A549 (cell line): ENCODE measurements around the gene HSPA2. TPM values are rescaled to one million over a fixed set of nuclear protein-coding genes. Genes with fewer than 3 reads are reported as not detected.

Experiments used
- ATAC-seq, 2 experiments: fragments of 200-7000 bp in 1 of 2; fragments of >200 bp in 1 of 2; cut with Nextera tagmentation in 1 of 2; cut with Tn5 transposase in 1 of 2; 3 replicates each; pipeline versions ENCODE4 v1.8.0 to v1.9.1; 2018 to 2020; ENCODE audit warnings: mild to moderate bottlenecking in 1 of 2, moderate library complexity in 1 of 2
- CTCF ChIA-PET: fragments of 300-600 bp; sonication (Branson Sonifier 250); formaldehyde crosslinking; extraction: SDS; loops from one replicate; lab custom pipeline; 2021; ENCODE audit warnings: antibody characterized with exemption, inconsistent platforms; lab: Yijun Ruan, JAX
- POLR2A ChIA-PET: fragments of 350-600 bp; formaldehyde crosslinking; extraction: SDS; loops from one replicate; lab custom pipeline; 2021; ENCODE audit warnings: antibody characterized with exemption, inconsistent platforms; lab: Yijun Ruan, JAX
- DNase-seq, 2 experiments: peaks; one replicate each; pipeline versions ENCODE4 v3.0.0 to v3.0.0-alpha.2; 2011 to 2016; ENCODE audit warnings: low read depth in 1 of 2, low spot score in 1 of 2
- FAIRE-seq: peaks from 2 replicates; lab custom pipeline; 2011; peaks lifted over from hg19 to GRCh38; lab: Jason Lieb, UNC
- H3K27ac ChIP-seq, 2 experiments: fragments of >200 bp; sonication (Bioruptor Twin); formaldehyde crosslinking; 3 replicates each; pipeline ENCODE4 v1.5.1; 2016 to 2017
- H3K4me1 ChIP-seq: fragments of >200 bp; sonication (Bioruptor Twin); formaldehyde crosslinking; 3 replicates; pipeline ENCODE4 v1.6.1; 2016
- H3K4me2 ChIP-seq: fragments of >200 bp; sonication (Bioruptor Twin); formaldehyde crosslinking; 3 replicates; pipeline ENCODE4 v1.6.1; 2016
- H3K4me3 ChIP-seq: fragments of >200 bp; sonication (Bioruptor Twin); formaldehyde crosslinking; 3 replicates; pipeline ENCODE4 v1.5.1; 2016
- H3K9me3 ChIP-seq: fragments of >200 bp; sonication (Bioruptor Twin); formaldehyde crosslinking; 3 replicates; pipeline ENCODE4 v1.6.1; 2016
- BCL3 ChIP-seq: fragments of >200 bp; sonication (Bioruptor Twin); formaldehyde crosslinking; IDR thresholded peaks from 3 replicates; pipeline ENCODE4 v1.6.1; 2016
- CBX2 ChIP-seq: fragments of 200-600 bp; sonication (generic); IDR thresholded peaks from 2 replicates; pipeline ENCODE4 v1.6.1; 2016; ENCODE audit warnings: low read depth, mild to moderate bottlenecking, borderline replicate concordance
- CBX8 ChIP-seq: fragments of 200-600 bp; sonication (generic); IDR thresholded peaks from 2 replicates; pipeline ENCODE4 v1.6.1; 2016
- CEBPB ChIP-seq, 2 experiments: fragments of >200 bp in 1 of 2; sonication (Bioruptor Twin) in 1 of 2; formaldehyde crosslinking in 1 of 2; IDR thresholded peaks; 2 replicates each; pipeline ENCODE4 v1.6.1; 2012 to 2016
- CHD2 ChIP-seq: fragments of 150-350 bp; IDR thresholded peaks from 2 replicates; pipeline ENCODE4 v1.6.1; 2014; ENCODE audit warnings: low read length; ENCODE audit not compliant: partially characterized antibody
- CHD4 ChIP-seq: fragments of 200-600 bp; sonication (generic); IDR thresholded peaks from 2 replicates; pipeline ENCODE4 v1.6.1; 2016; ENCODE audit warnings: antibody characterized with exemption, mild to moderate bottlenecking, borderline replicate concordance
- CTCF ChIP-seq: fragments of >200 bp; sonication (Bioruptor Twin); formaldehyde crosslinking; IDR thresholded peaks from 3 replicates; pipeline ENCODE4 v1.5.1; 2016
- E2F6 ChIP-seq: IDR thresholded peaks from 2 replicates; pipeline ENCODE4 v1.6.1; 2012; ENCODE audit warnings: low read depth, borderline replicate concordance
- EHMT2 ChIP-seq: fragments of 200-600 bp; sonication (generic); IDR thresholded peaks from 2 replicates; pipeline ENCODE4 v1.6.1; 2016; ENCODE audit warnings: antibody characterized with exemption, low read depth, mild to moderate bottlenecking, moderate library complexity
- FOSB ChIP-seq: fragments of 250-450 bp; sonication (Bioruptor Pico); IDR thresholded peaks from 2 replicates; pipeline ENCODE4 v1.5.0; 2020; ENCODE audit warnings: mild to moderate bottlenecking, moderate library complexity
- GATA3 ChIP-seq: IDR thresholded peaks from 2 replicates; pipeline ENCODE4 v1.6.1; 2012; ENCODE audit warnings: borderline replicate concordance
- HES2 ChIP-seq: fragments of >200 bp; sonication (Bioruptor Twin); formaldehyde crosslinking; IDR thresholded peaks from 2 replicates; pipeline ENCODE4 v1.6.1; 2016
- HOXA7 ChIP-seq: fragments of 250-450 bp; sonication (Bioruptor Pico); IDR thresholded peaks from 2 replicates; pipeline ENCODE4 v1.5.0; 2020; ENCODE audit warnings: mild to moderate bottlenecking, moderate library complexity
- JUN ChIP-seq, 2 experiments: fragments of >200 bp; sonication (Bioruptor Twin); formaldehyde crosslinking; IDR thresholded peaks; 2 replicates in 1 of 2; 3 replicates in 1 of 2; pipeline ENCODE4 v1.6.1; 2016 to 2017
- MAFK ChIP-seq: fragments of 450-650 bp; IDR thresholded peaks from 2 replicates; pipeline ENCODE4 v1.6.1; 2014; ENCODE audit not compliant: partially characterized antibody
- MAZ ChIP-seq: fragments of 150-350 bp; IDR thresholded peaks from 2 replicates; pipeline ENCODE4 v1.6.1; 2014; ENCODE audit warnings: antibody characterized with exemption, low read depth, low read length, borderline replicate concordance
- NFE2L2 ChIP-seq: fragments of 150-350 bp; conservative IDR thresholded peaks from 2 replicates; pipeline ENCODE4 v1.6.1; 2014; ENCODE audit warnings: low read length
- NR3C1 ChIP-seq: fragments of >200 bp; sonication (Bioruptor Twin); formaldehyde crosslinking; IDR thresholded peaks from 3 replicates; pipeline ENCODE4 v1.6.1; 2017
- PBX3 ChIP-seq: IDR thresholded peaks from 2 replicates; pipeline ENCODE4 v1.6.1; 2012
- PHF8 ChIP-seq: fragments of 200-600 bp; sonication (generic); IDR thresholded peaks from 2 replicates; pipeline ENCODE4 v1.6.1; 2016; ENCODE audit warnings: low read depth, mild to moderate bottlenecking, antibody characterized with exemption, moderate library complexity, borderline replicate concordance
- POLR2AphosphoS2 ChIP-seq: conservative IDR thresholded peaks from 2 replicates; pipeline ENCODE4 v1.6.1; 2012; ENCODE audit warnings: low read length, improper control_type of control experiment, inconsistent platforms
- RAD21 ChIP-seq, 2 experiments: fragments of >200 bp in 1 of 2; sonication (Bioruptor Twin) in 1 of 2; formaldehyde crosslinking in 1 of 2; IDR thresholded peaks in 1 of 2; conservative IDR thresholded peaks in 1 of 2; 2 replicates in 1 of 2; 3 replicates in 1 of 2; pipeline ENCODE4 v1.6.1; 2012 to 2018; ENCODE audit warnings: inconsistent platforms in 1 of 2
- RCOR1 ChIP-seq: fragments of 150-350 bp; IDR thresholded peaks from 2 replicates; pipeline ENCODE4 v1.6.1; 2014; ENCODE audit warnings: antibody characterized with exemption, low read length, low read depth
- TFCP2L1 ChIP-seq: fragments of 250-450 bp; sonication (Bioruptor Pico); IDR thresholded peaks from 2 replicates; pipeline ENCODE4 v1.5.0; 2021; ENCODE audit warnings: mild to moderate bottlenecking
- USF2 ChIP-seq: fragments of 450-650 bp; IDR thresholded peaks from 2 replicates; pipeline ENCODE4 v1.6.1; 2014; ENCODE audit warnings: antibody characterized with exemption
- ZC3H11A ChIP-seq: fragments of 450-650 bp; IDR thresholded peaks from 2 replicates; pipeline ENCODE4 v1.6.1; 2014; ENCODE audit warnings: antibody characterized with exemption, mild to moderate bottlenecking
- ZFP36 ChIP-seq: fragments of 450-650 bp; IDR thresholded peaks from 2 replicates; pipeline ENCODE4 v1.6.1; 2014; ENCODE audit warnings: borderline replicate concordance; ENCODE audit not compliant: partially characterized antibody
- ZNF302 ChIP-seq: fragments of 250-450 bp; sonication (Bioruptor Pico); IDR thresholded peaks from 2 replicates; pipeline ENCODE4 v1.9.0; 2021; ENCODE audit warnings: inconsistent platforms, mild to moderate bottlenecking, moderate library complexity
- ZSCAN20 ChIP-seq: fragments of 250-450 bp; sonication (Bioruptor Pico); IDR thresholded peaks from 2 replicates; pipeline ENCODE4 v1.8.0; 2022; ENCODE audit warnings: mild to moderate bottlenecking, moderate library complexity
- WGBS: methylation state at CpG from one replicate; pipeline ENCODE4 v1.1.6; 2017; ENCODE audit errors: missing lambda C conversion rate; 5-methylcytosine and 5-hydroxymethylcytosine counted together
- polyA plus RNA-seq, 4 experiments: library from polyadenylated mRNA; depleted of rRNA in 3 of 4; stranded (reverse); fragments of >200 nt; fragmentation: RNase III in 1 of 4; extraction: RNeasy Plus Mini Kit Qiagen cat#74134 plus additional on column Dnase treatment in 1 of 4; gene quantifications; 2 replicates in 3 of 4; 3 replicates in 1 of 4; pipeline ENCODE4 v1.2.3, GENCODE V29; 2011 to 2017

HSPA2 gene
- polyA plus RNA-seq, 2 of the 4 experiments (the other 2 are of a cell fraction) = 59.9 to 156 TPM

GRCh38 chr14:64504310-64504896 is 36.1 kb upstream of the HSPA2 start, which contains the start of gene ZBTB1 (continued):
- TF ChIP-seq MAFK (no peak), FOSB (CRISPR knock-in tag) (no peak), CHD4 (no peak)
- TF ChIP-seq, all 56 proteins: peak for 12

- under 1% methylated on average over 60 of the region's 68 CpGs for whole genome bisulfite sequencing
- DNase-seq (peak; percentile 78 to 86), ATAC-seq (peak; percentile 46 to 54), FAIRE-seq (no peak)
- no peaks in the 10 kb centered on the region for H3K9me3 ChIP-seq
- H3K4me2 ChIP-seq = peak overlapping the region; percentile 87
- peak overlapping the region; percentile 76 for H3K4me3 ChIP-seq
- ChIA-PET POLR2A (interaction anchor here (0.6 to 3.1 kb wide), 19 partner anchors 10 to 387 kb away, joined by 3 to 42 read pairs (median 4); partner anchors contain the start of genes HSPA2 and MTHFD1), CTCF (interaction anchor here (0.8 to 1.3 kb wide), 4 partner anchors 10 to 164 kb away, joined by 3 to 7 read pairs (median 4); partner anchors contain the start of gene HSPA2)
- peaks cover 62% of the 10 kb centered on the region for H3K4me1 ChIP-seq
- TF ChIP-seq CTCF = no peak
- peak; percentile 63; the same call in 1 of the 2 replicates for TF ChIP-seq PHF8
- TF ChIP-seq BCL3 = no peak
- no peak for TF ChIP-seq USF2
- TF ChIP-seq TFCP2L1 (CRISPR knock-in tag) = no peak
- no peak for TF ChIP-seq ZC3H11A
- no peak for TF ChIP-seq RCOR1
- TF ChIP-seq PBX3 = peak; percentile 96
- no peak for TF ChIP-seq RAD21 (conservative IDR thresholded peaks at IDR 0.05 in 1 of 2, IDR thresholded peaks at IDR 0.05 in 1 of 2)
- no peak; the same call in none of the 2 replicates for TF ChIP-seq E2F6
- TF ChIP-seq JUN (IDR thresholded peaks at IDR 0.05) = peak; percentile 3 to 34; a peak in 3 of 5 replicates
- no peak for TF ChIP-seq EHMT2
- TF ChIP-seq NFE2L2 = no peak
- TF ChIP-seq HOXA7 (CRISPR knock-in tag) = no peak
- no peak for TF ChIP-seq GATA3
- TF ChIP-seq HES2 = no peak
- no peak; a peak in 1 of 4 replicates for TF ChIP-seq CEBPB (IDR thresholded peaks at IDR 0.05)
- TF ChIP-seq ZFP36 = no peak
- no peak for TF ChIP-seq CBX8
- TF ChIP-seq MAZ = no peak
- no peak for TF ChIP-seq NR3C1
- TF ChIP-seq ZNF302 (CRISPR knock-in tag) = no peak
- no peak for TF ChIP-seq CBX2
- TF ChIP-seq ZSCAN20 (CRISPR knock-in tag) = no peak
- TF ChIP-seq CHD2 = peak; percentile 59
- no peak for TF ChIP-seq POLR2AphosphoS2
- H3K27ac ChIP-seq = peak overlapping the region; percentile 96 to 97
These were observed 35.4 kb upstream of the HSPA2 start for GRCh38 chr14:64504897-64505794.
